Measurements from ENCODE around the gene HIVEP3. TPM values are rescaled to one million over a fixed set of nuclear protein-coding genes. Genes with fewer than 3 reads are reported as not detected.

Gene HIVEP3
- total RNA-seq, 2 experiments from 2014 or later, result 19.4 to 21.3 TPM

- DNase-seq, result no peak
- peak overlapping the region; percentile 82 for H3K27ac Mint-ChIP-seq
- H3K9me3 Mint-ChIP-seq, result no peaks in the 10 kb centered on the region
- peak overlapping the region; percentile 74 for H3K4me3 Mint-ChIP-seq
- no peaks in the 10 kb centered on the region for H3K27me3 Mint-ChIP-seq
- H3K36me3 Mint-ChIP-seq, result peaks cover 29% of the 10 kb centered on the region
- peaks cover 76% of the 10 kb centered on the region for H3K4me1 Mint-ChIP-seq
Observed at GRCh38 chr1:41662765-41663437, 255.8 kb downstream of the HIVEP3 start.

- peak overlapping the region; percentile 47 for H3K27ac Mint-ChIP-seq
- no peaks in the 10 kb centered on the region for H3K27me3 Mint-ChIP-seq
- no peaks in the 10 kb centered on the region for H3K9me3 Mint-ChIP-seq
- H3K36me3 Mint-ChIP-seq, result peaks cover 35% of the 10 kb centered on the region
- DNase-seq, result peak; percentile 84
- peaks cover 76% of the 10 kb centered on the region for H3K4me1 Mint-ChIP-seq
- H3K4me3 Mint-ChIP-seq, result peak overlapping the region; percentile 50
Observed at GRCh38 chr1:41662061-41662764, 256.5 kb downstream of the HIVEP3 start.

- DNase-seq, result peak; percentile 41
- H3K4me1 Mint-ChIP-seq, result peaks cover 76% of the 10 kb centered on the region
- H3K27ac Mint-ChIP-seq, result peak overlapping the region; percentile 94
- H3K36me3 Mint-ChIP-seq, result peaks cover 42% of the 10 kb centered on the region
- H3K27me3 Mint-ChIP-seq, result no peaks in the 10 kb centered on the region
- no peaks in the 10 kb centered on the region for H3K9me3 Mint-ChIP-seq
- H3K4me3 Mint-ChIP-seq, result peak overlapping the region; percentile 96
Observed at GRCh38 chr1:41661428-41662060, 257.2 kb downstream of the HIVEP3 start.

GRCh38 chr1:41660570-41661427 is 257.9 kb downstream of the HIVEP3 start:
- Mint-ChIP-seq H3K36me3 (peaks cover 49% of the 10 kb centered on the region), H3K27me3 (no peaks in the 10 kb centered on the region), H3K4me3 (peak overlapping the region; percentile 96), H3K4me1 (peaks cover 76% of the 10 kb centered on the region), H3K27ac (peak overlapping the region; percentile 94), H3K9me3 (no peaks in the 10 kb centered on the region)
- DNase-seq, result no peak

GRCh38 chr1:41659903-41660302 is 258.8 kb downstream of the HIVEP3 start:
- Mint-ChIP-seq H3K27ac (peak overlapping the region; percentile 42), H3K9me3 (no peaks in the 10 kb centered on the region), H3K4me1 (peaks cover 73% of the 10 kb centered on the region), H3K4me3 (peak overlapping the region; percentile 96), H3K27me3 (no peaks in the 10 kb centered on the region), H3K36me3 (peaks cover 57% of the 10 kb centered on the region)
- no peak for DNase-seq

GRCh38 chr1:41659159-41659495 is 259.6 kb downstream of the HIVEP3 start:
- H3K4me1 Mint-ChIP-seq, result peaks cover 72% of the 10 kb centered on the region
- no peak for DNase-seq
- peaks cover 60% of the 10 kb centered on the region for H3K36me3 Mint-ChIP-seq
- peak overlapping the region; percentile 42 for H3K27ac Mint-ChIP-seq
- H3K27me3 Mint-ChIP-seq, result no peaks in the 10 kb centered on the region
- peak overlapping the region; percentile 96 for H3K4me3 Mint-ChIP-seq
- no peaks in the 10 kb centered on the region for H3K9me3 Mint-ChIP-seq

GRCh38 chr1:41658431-41659158 is 260.1 kb downstream of the HIVEP3 start:
- H3K27ac Mint-ChIP-seq, result peak overlapping the region; percentile 62
- no peak for DNase-seq
- peaks cover 71% of the 10 kb centered on the region for H3K4me1 Mint-ChIP-seq
- H3K9me3 Mint-ChIP-seq, result no peaks in the 10 kb centered on the region
- H3K27me3 Mint-ChIP-seq, result no peaks in the 10 kb centered on the region
- H3K36me3 Mint-ChIP-seq, result peaks cover 61% of the 10 kb centered on the region
- H3K4me3 Mint-ChIP-seq, result peak overlapping the region; percentile 96

GRCh38 chr1:41657679-41658295 is 260.9 kb downstream of the HIVEP3 start:
- H3K27me3 Mint-ChIP-seq, result no peaks in the 10 kb centered on the region
- H3K9me3 Mint-ChIP-seq, result no peaks in the 10 kb centered on the region
- DNase-seq, result no peak
- peak overlapping the region; percentile 64 for H3K27ac Mint-ChIP-seq
- peak overlapping the region; percentile 96 for H3K4me3 Mint-ChIP-seq
- peaks cover 66% of the 10 kb centered on the region for H3K36me3 Mint-ChIP-seq
- H3K4me1 Mint-ChIP-seq, result peaks cover 73% of the 10 kb centered on the region

GRCh38 chr1:41656825-41657500 is 261.8 kb downstream of the HIVEP3 start:
- Mint-ChIP-seq H3K27me3 (no peaks in the 10 kb centered on the region), H3K36me3 (peaks cover 69% of the 10 kb centered on the region), H3K4me1 (peaks cover 78% of the 10 kb centered on the region), H3K4me3 (peak overlapping the region; percentile 23), H3K27ac (peak overlapping the region; percentile 10), H3K9me3 (no peaks in the 10 kb centered on the region)
- no peak for DNase-seq

GRCh38 chr1:41656068-41656467 is 262.7 kb downstream of the HIVEP3 start:
- Mint-ChIP-seq H3K36me3 (peaks cover 68% of the 10 kb centered on the region), H3K27me3 (no peaks in the 10 kb centered on the region), H3K27ac (peak overlapping the region; percentile 57), H3K4me1 (peaks cover 78% of the 10 kb centered on the region), H3K4me3 (peak overlapping the region; percentile 7), H3K9me3 (no peaks in the 10 kb centered on the region)
- no peak for DNase-seq

- Mint-ChIP-seq H3K27me3 (no peaks in the 10 kb centered on the region), H3K4me1 (peaks cover 79% of the 10 kb centered on the region), H3K36me3 (peaks cover 68% of the 10 kb centered on the region), H3K27ac (no peak overlapping the region), H3K4me3 (no peak overlapping the region), H3K9me3 (no peaks in the 10 kb centered on the region)
- DNase-seq, result no peak
Observed at GRCh38 chr1:41655632-41656031, 263.1 kb downstream of the HIVEP3 start.

- H3K9me3 Mint-ChIP-seq, result no peaks in the 10 kb centered on the region
- no peaks in the 10 kb centered on the region for H3K27me3 Mint-ChIP-seq
- H3K36me3 Mint-ChIP-seq, result peaks cover 62% of the 10 kb centered on the region
- H3K4me1 Mint-ChIP-seq, result peaks cover 73% of the 10 kb centered on the region
- no peak for DNase-seq
- no peak overlapping the region for H3K4me3 Mint-ChIP-seq
- no peak overlapping the region for H3K27ac Mint-ChIP-seq
Observed at GRCh38 chr1:41653574-41653973, 265.1 kb downstream of the HIVEP3 start.

- peaks cover 68% of the 10 kb centered on the region for H3K4me1 Mint-ChIP-seq
- no peak overlapping the region for H3K4me3 Mint-ChIP-seq
- H3K9me3 Mint-ChIP-seq, result no peaks in the 10 kb centered on the region
- no peak for DNase-seq
- H3K27me3 Mint-ChIP-seq, result no peaks in the 10 kb centered on the region
- no peak overlapping the region for H3K27ac Mint-ChIP-seq
- peaks cover 65% of the 10 kb centered on the region for H3K36me3 Mint-ChIP-seq
Observed at GRCh38 chr1:41652384-41653265, 266.1 kb downstream of the HIVEP3 start.
